HCT116 (cell line): ENCODE measurements around the gene DNASE2. TPM values are rescaled to one million over a fixed set of nuclear protein-coding genes. Genes with fewer than 3 reads are reported as not detected.

Experiments used
- ATAC-seq: fragments of 200-7000 bp; cut with Tn5 transposase; 2 replicates; pipeline ENCODE4 v1.9.1; 2020; ENCODE audit warnings: mild to moderate bottlenecking, moderate library complexity
- BruUV-seq: library from RNA; stranded (reverse); fragments of 400-500 nt; replicated peaks from 2 replicates; lab custom pipeline; 2021; lab: Mats Ljungman, UMichigan
- CTCF ChIA-PET: fragments of 300-600 bp; sonication (Branson Sonifier 250); formaldehyde crosslinking; loops from one replicate; lab custom pipeline; 2021; ENCODE audit warnings: antibody characterized with exemption; lab: Charles Lee
- POLR2A ChIA-PET: fragments of 300-600, 350-600 bp; sonication (Branson Sonifier 250); formaldehyde crosslinking; loops from one replicate; lab custom pipeline; 2021; ENCODE audit warnings: antibody characterized with exemption; lab: Charles Lee
- RAD21 ChIA-PET, 2 experiments: fragments of 300-600 bp; sonication (Branson Sonifier 250); formaldehyde crosslinking; loops; one replicate each; lab custom pipeline; 2023; ENCODE audit warnings: low total read pairs in 2 of 2; ENCODE audit not compliant: uncharacterized antibody in 2 of 2, unreplicated experiment in 2 of 2, low non-redundant PET in 1 of 2; lab: Charles Lee
- DNase-seq: peaks from one replicate; pipeline ENCODE4 v3.0.0-alpha.2; 2010; ENCODE audit warnings: low read depth, low spot score
- H2AFZ ChIP-seq: fragments of 200-600 bp; shearing (Covaris generic), sonication (generic); 2 replicates; pipeline ENCODE4 v1.6.1; 2017; ENCODE audit warnings: low read depth, mixed run types, mixed read lengths, antibody characterized with exemption, low read length; ENCODE audit not compliant: poor library complexity, severe bottlenecking
- H3K27ac ChIP-seq: 2 replicates; pipeline ENCODE4 v1.5.1; 2012; ENCODE audit warnings: low read depth, low read length
- H3K27me3 ChIP-seq: fragments of 200-600 bp; sonication (generic); 2 replicates; pipeline ENCODE4 v1.6.1; 2016; ENCODE audit warnings: mixed run types, low read length, mixed read lengths; ENCODE audit not compliant: insufficient read depth
- H3K36me3 ChIP-seq, 2 experiments: fragments of 200-500 bp in 1 of 2; fragments of 200-600 bp in 1 of 2; sonication (Bioruptor generic) in 1 of 2; sonication (generic) in 1 of 2; 2 replicates each; pipeline versions ENCODE4 v1.5.1 to v1.6.1; 2014 to 2016; ENCODE audit warnings: low read length in 2 of 2, inconsistent platforms in 1 of 2, mixed read lengths in 1 of 2, mixed run types in 1 of 2; ENCODE audit not compliant: insufficient read depth in 2 of 2, control insufficient read depth in 1 of 2
- H3K4me1 ChIP-seq, 2 experiments: fragments of 200-600 bp in 1 of 2; sonication (generic) in 1 of 2; 2 replicates each; pipeline versions ENCODE4 v1.5.1 to v1.6.1; 2012 to 2017; ENCODE audit warnings: low read length in 2 of 2, inconsistent platforms in 1 of 2, mild to moderate bottlenecking in 1 of 2, mixed read lengths in 1 of 2, mixed run types in 1 of 2, moderate library complexity in 1 of 2; ENCODE audit not compliant: insufficient read depth in 2 of 2, control insufficient read depth in 1 of 2
- H3K4me2 ChIP-seq: fragments of 200-600 bp; sonication (generic); 2 replicates; pipeline ENCODE4 v1.6.1; 2017; ENCODE audit warnings: mixed run types, low read length, mixed read lengths
- H3K4me3 ChIP-seq, 2 experiments: fragments of 200-600 bp in 1 of 2; sonication (generic) in 1 of 2; replicated peaks in 1 of 2; 2 replicates each; pipeline ENCODE4 v1.5.1; 2011 to 2016; ENCODE audit warnings: low read length in 2 of 2, control low read depth in 1 of 2, low read depth in 1 of 2, mild to moderate bottlenecking in 1 of 2, mixed read lengths in 1 of 2, mixed run types in 1 of 2
- H3K79me2 ChIP-seq: fragments of 200-600 bp; sonication (generic); 2 replicates; pipeline ENCODE4 v1.6.1; 2017; ENCODE audit warnings: mild to moderate bottlenecking, mixed run types, low read length, moderate library complexity, mixed read lengths; ENCODE audit not compliant: insufficient read depth
- H3K9ac ChIP-seq: fragments of 200-600 bp; sonication (generic); 2 replicates; pipeline ENCODE4 v1.6.1; 2016; ENCODE audit warnings: low read length, mixed read lengths
- H3K9me2 ChIP-seq: fragments of 200-600 bp; sonication (generic), shearing (Covaris generic); 2 replicates; pipeline ENCODE4 v1.6.1; 2017; ENCODE audit warnings: mixed run types, mild to moderate bottlenecking, moderate library complexity; ENCODE audit not compliant: insufficient read depth
- H3K9me3 ChIP-seq, 2 experiments: fragments of 200-500 bp in 1 of 2; fragments of 200-600 bp in 1 of 2; sonication (Bioruptor generic) in 1 of 2; sonication (generic) in 1 of 2; 2 replicates each; pipeline ENCODE4 v1.6.1; 2014 to 2017; ENCODE audit warnings: low read length in 2 of 2, mixed read lengths in 2 of 2, inconsistent platforms in 1 of 2, low read depth in 1 of 2, mild to moderate bottlenecking in 1 of 2, mixed run types in 1 of 2, moderate library complexity in 1 of 2; ENCODE audit not compliant: control insufficient read depth in 1 of 2, insufficient read depth in 1 of 2
- H4K20me1 ChIP-seq: fragments of 200-600 bp; sonication (generic), shearing (Covaris generic); 2 replicates; pipeline ENCODE4 v1.6.1; 2017; ENCODE audit warnings: mixed run types, mild to moderate bottlenecking, moderate library complexity; ENCODE audit not compliant: insufficient read depth
- CBX3 ChIP-seq: IDR thresholded peaks from 2 replicates; pipeline ENCODE4 v1.6.1; 2012; ENCODE audit warnings: low read depth
- CTCF ChIP-seq, 3 experiments: fragments of 200-600 bp in 1 of 3; sonication (generic) in 1 of 3; IDR thresholded peaks in 2 of 3; conservative IDR thresholded peaks in 1 of 3; 2 replicates each; pipeline ENCODE4 v1.5.1; 2012 to 2017; ENCODE audit warnings: low read depth in 2 of 3, low read length in 2 of 3, antibody characterized with exemption in 1 of 3, borderline replicate concordance in 1 of 3, control low read depth in 1 of 3, mild to moderate bottlenecking in 1 of 3, mixed read lengths in 1 of 3, mixed run types in 1 of 3, moderate library complexity in 1 of 3; ENCODE audit not compliant: insufficient read depth in 1 of 3
- SP1 ChIP-seq: IDR thresholded peaks from 2 replicates; pipeline ENCODE4 v1.6.1; 2012; ENCODE audit warnings: low read depth
- intact Hi-C: fragments of 100-400 bp; cut with micrococcal nuclease; formaldehyde crosslinking; loops from 2 replicates; pipeline ENCODE4 v1.10.0; 2022
- total RNA-seq: library from RNA; stranded (reverse); gene quantifications from one replicate; pipeline ENCODE4 v1.2.1, GENCODE V29; 2021; ENCODE audit not compliant: unreplicated experiment

The DNASE2 gene
- total RNA-seq, 1 experiment from 2014 or later: 36.6 TPM

GRCh38 chr19:12840091-12841079 lies 40.9 kb downstream of the DNASE2 start:
- H3K27ac ChIP-seq: peak overlapping the region; percentile 46
- peaks cover 31 to 59% of the 10 kb centered on the region in 2 experiments for H3K4me1 ChIP-seq
- H3K9me2 ChIP-seq: no peaks in the 10 kb centered on the region
- H3K79me2 ChIP-seq: peaks cover 36% of the 10 kb centered on the region; the same call in 1 of the 2 replicates
- no peaks in the 10 kb centered on the region for H3K9me3 ChIP-seq
- H2AFZ ChIP-seq: no peak overlapping the region
- intact Hi-C loops: no loop called here
- no peaks in the 10 kb centered on the region for H3K27me3 ChIP-seq
- DNase-seq (peak; percentile 93), ATAC-seq (peak; percentile 76)
- H3K4me2 ChIP-seq: peak overlapping the region; percentile 52
- peaks cover 5 to 6% of the 10 kb centered on the region in 2 experiments; a peak in 1 of 4 replicates for H3K36me3 ChIP-seq
- TF ChIP-seq CBX3 (no peak), CTCF (IDR thresholded peaks at IDR 0.05 in 2 of 3, conservative IDR thresholded peaks at IDR 0.05 in 1 of 3; ENCODE audit: borderline replicate concordance in 1 of 3, insufficient read depth in 1 of 3, low read depth in 2 of 3, low read length in 2 of 3) (no peak), SP1 (peak; percentile 60)
- no peak overlapping the region for H3K4me3 ChIP-seq
- BruUV-seq: no TSS peak
- POLR2A ChIA-PET: no interaction called here
- H3K9ac ChIP-seq: peak overlapping the region; percentile 24
- RAD21 ChIA-PET: no interaction called here
- CTCF ChIA-PET: no interaction called here
- no peaks in the 10 kb centered on the region for H4K20me1 ChIP-seq
